Mesendoderm (in vitro differentiated cells): ENCODE measurements around the gene GOLGA8B.

Source experiments
- DNase-seq: peaks from one replicate; pipeline ENCODE4 v3.0.0; 2013
- H2AK5ac ChIP-seq: 2 replicates; pipeline ENCODE4 v1.6.1; 2013; ENCODE audit warnings: low read length, inconsistent platforms
- H2BK120ac ChIP-seq: 2 replicates; pipeline ENCODE4 v1.6.1; 2013; ENCODE audit warnings: low read depth, mild to moderate bottlenecking, low read length, moderate library complexity, mixed read lengths
- H2BK15ac ChIP-seq: replicated peaks from 2 replicates; pipeline ENCODE4 v1.6.1; 2013; ENCODE audit warnings: low read depth, mild to moderate bottlenecking, moderate library complexity
- H2BK5ac ChIP-seq: 2 replicates; pipeline ENCODE4 v1.6.1; 2013; ENCODE audit warnings: low read length, inconsistent platforms
- H3K18ac ChIP-seq: 2 replicates; pipeline ENCODE4 v1.6.1; 2013; ENCODE audit warnings: mild to moderate bottlenecking, low read length, mixed read lengths
- H3K23ac ChIP-seq: one replicate; pipeline ENCODE4 v1.6.1; 2013; ENCODE audit warnings: low read length
- H3K27ac ChIP-seq: 2 replicates; pipeline ENCODE4 v1.5.1; 2013; ENCODE audit warnings: low read depth, mild to moderate bottlenecking, inconsistent platforms, low read length, moderate library complexity
- H3K27me3 ChIP-seq: 2 replicates; pipeline ENCODE4 v1.6.1; 2013; ENCODE audit warnings: low read length, control low read depth, mild to moderate bottlenecking, inconsistent platforms; ENCODE audit not compliant: insufficient read depth, poor library complexity
- H3K36me3 ChIP-seq: 2 replicates; pipeline ENCODE4 v1.6.1; 2013; ENCODE audit warnings: low read length, inconsistent platforms; ENCODE audit not compliant: control insufficient read depth, insufficient read depth
- H3K4ac ChIP-seq: one replicate; pipeline ENCODE4 v1.6.1; 2013; ENCODE audit warnings: low read depth, mild to moderate bottlenecking, low read length, moderate library complexity
- H3K4me1 ChIP-seq: 2 replicates; pipeline ENCODE4 v1.6.1; 2013; ENCODE audit warnings: low read depth, low read length, inconsistent platforms; ENCODE audit not compliant: control insufficient read depth
- H3K4me2 ChIP-seq: 2 replicates; pipeline ENCODE4 v1.6.1; 2013; ENCODE audit warnings: low read length
- H3K4me3 ChIP-seq: 2 replicates; pipeline ENCODE4 v1.5.1; 2013; ENCODE audit warnings: mild to moderate bottlenecking, low read length
- H3K56ac ChIP-seq: one replicate; pipeline ENCODE4 v1.6.1; 2013; ENCODE audit warnings: low read length
- H3K79me1 ChIP-seq: 2 replicates; pipeline ENCODE4 v1.6.1; 2013; ENCODE audit warnings: low read length, inconsistent platforms
- H3K79me2 ChIP-seq: 2 replicates; pipeline ENCODE4 v1.6.1; 2013; ENCODE audit warnings: mild to moderate bottlenecking, low read length; ENCODE audit not compliant: control insufficient read depth, insufficient read depth
- H3K9ac ChIP-seq: 2 replicates; pipeline ENCODE4 v1.6.1; 2013; ENCODE audit warnings: low read length, inconsistent platforms
- H4K5ac ChIP-seq: one replicate; pipeline ENCODE4 v1.6.1; 2013; ENCODE audit warnings: low read length
- H4K8ac ChIP-seq: one replicate; pipeline ENCODE4 v1.6.1; 2013; ENCODE audit warnings: low read depth, mild to moderate bottlenecking, control low read depth, low read length, moderate library complexity
- WGBS: extraction: QIAGEN DNeasy Blood & Tissue Kit; methylation state at CpG from one replicate; pipeline ENCODE4 v1.1.7; 2013; ENCODE audit warnings: low lambda C conversion rate, missing lambda C conversion rate; ENCODE audit not compliant: insufficient coverage; ENCODE audit errors: extremely low coverage; 5-methylcytosine and 5-hydroxymethylcytosine counted together

The GOLGA8B gene

DNA sequence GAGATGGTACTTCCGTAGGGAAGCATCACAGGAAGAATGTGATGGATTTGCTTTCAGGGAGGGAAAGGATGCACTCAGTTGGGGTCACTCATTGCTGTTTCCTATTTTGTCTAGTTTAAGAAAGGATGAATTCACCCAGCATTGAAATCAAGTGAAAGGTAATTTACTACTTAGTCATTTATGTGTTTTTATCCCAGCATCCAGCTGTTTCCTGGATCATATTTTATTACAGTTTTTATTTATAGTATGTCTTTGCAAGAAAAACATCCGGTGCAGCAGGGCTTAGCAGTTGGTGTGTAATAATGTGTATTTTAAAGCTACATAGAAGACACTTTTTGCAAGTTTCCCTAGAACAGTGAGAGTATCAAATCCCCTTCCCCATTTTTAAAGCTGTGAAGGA, 37.4 kb upstream of the GOLGA8B start:
- no peak overlapping the region for H3K9ac ChIP-seq
- WGBS = no CpG with 5 or more reads among the region's 2 CpGs
- DNase-seq = no peak

DNA sequence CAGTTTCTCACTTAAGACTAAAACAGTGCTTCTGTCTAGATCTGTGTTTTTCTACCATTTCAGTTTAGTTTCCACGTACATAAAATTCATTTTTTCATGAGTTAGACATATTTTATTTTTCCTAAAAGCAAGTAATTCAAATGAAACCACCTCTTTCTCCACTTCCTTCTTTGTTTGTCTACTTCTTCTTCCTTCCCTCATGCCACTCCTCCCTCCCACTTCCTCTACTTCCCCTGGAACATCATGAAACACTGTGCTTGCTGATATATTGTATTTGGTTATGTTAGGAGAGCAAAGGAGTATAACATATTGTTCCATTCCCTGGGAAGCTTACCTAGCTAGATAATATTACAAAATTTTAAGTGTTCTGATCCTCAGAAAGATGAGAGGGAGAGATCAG, 36.7 kb upstream of the GOLGA8B start:
- H3K27me3 ChIP-seq = no peaks in the 10 kb centered on the region
- H3K56ac ChIP-seq = no peak overlapping the region
- no peak overlapping the region for H3K23ac ChIP-seq
- H4K5ac ChIP-seq = no peak overlapping the region
- WGBS = no CpG with 5 or more reads among the region's 1 CpG
- H3K36me3 ChIP-seq = no peaks in the 10 kb centered on the region
- no peak overlapping the region for H2BK15ac ChIP-seq
- DNase-seq = no peak
- no peaks in the 10 kb centered on the region for H3K79me2 ChIP-seq
- no peak overlapping the region for H2AK5ac ChIP-seq
- H3K4me2 ChIP-seq = no peak overlapping the region
- no peak overlapping the region for H2BK120ac ChIP-seq
- H2BK5ac ChIP-seq = no peak overlapping the region
- no peaks in the 10 kb centered on the region for H3K4me1 ChIP-seq
- no peak overlapping the region for H3K4me3 ChIP-seq
- no peak overlapping the region for H3K4ac ChIP-seq
- no peaks in the 10 kb centered on the region for H3K79me1 ChIP-seq
- no peak overlapping the region for H4K8ac ChIP-seq
- H3K18ac ChIP-seq = no peak overlapping the region
- H3K27ac ChIP-seq = no peak overlapping the region
- H3K9ac ChIP-seq = no peak overlapping the region

More for the DNA sequence above, 37.4 kb upstream of the GOLGA8B start:
- no peak overlapping the region for H4K5ac ChIP-seq
- H3K4ac ChIP-seq = no peak overlapping the region
- no peaks in the 10 kb centered on the region for H3K79me2 ChIP-seq
- no peak overlapping the region for H2BK120ac ChIP-seq
- no peak overlapping the region for H2BK15ac ChIP-seq
- H3K56ac ChIP-seq = no peak overlapping the region
- no peaks in the 10 kb centered on the region for H3K4me1 ChIP-seq
- no peak overlapping the region for H3K4me3 ChIP-seq
- H2AK5ac ChIP-seq = no peak overlapping the region
- H3K23ac ChIP-seq = no peak overlapping the region
- no peaks in the 10 kb centered on the region for H3K79me1 ChIP-seq
- no peaks in the 10 kb centered on the region for H3K27me3 ChIP-seq
- H4K8ac ChIP-seq = no peak overlapping the region
- H3K4me2 ChIP-seq = no peak overlapping the region
- H3K36me3 ChIP-seq = no peaks in the 10 kb centered on the region
- H3K18ac ChIP-seq = no peak overlapping the region
- no peak overlapping the region for H3K27ac ChIP-seq
- H2BK5ac ChIP-seq = no peak overlapping the region

DNA sequence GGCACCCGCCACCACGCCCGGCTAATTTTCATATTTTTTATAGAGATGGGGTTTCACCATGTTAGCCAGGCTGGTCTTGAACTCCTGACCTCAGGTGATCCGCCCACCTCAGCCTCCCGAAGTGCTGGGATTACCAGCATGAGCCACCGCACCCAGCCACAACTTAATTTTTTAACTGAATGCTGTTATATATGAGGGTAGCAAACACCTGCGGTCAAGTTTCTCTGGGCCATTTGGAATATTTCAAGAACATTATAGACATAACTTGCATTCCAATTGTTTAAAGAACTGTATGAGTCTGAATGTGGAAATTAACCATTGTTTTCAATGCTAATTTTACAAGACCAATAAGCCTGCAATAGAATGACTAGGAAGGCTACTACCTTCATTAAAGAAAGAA, 35.7 kb upstream of the GOLGA8B start:
- Histone ChIP-seq H3K36me3 (no peaks in the 10 kb centered on the region), H3K79me2 (no peaks in the 10 kb centered on the region), H3K79me1 (no peaks in the 10 kb centered on the region), H3K4me2 (no peak overlapping the region), H2BK15ac (no peak overlapping the region), H4K8ac (no peak overlapping the region), H3K56ac (no peak overlapping the region), H2AK5ac (no peak overlapping the region), H4K5ac (no peak overlapping the region), H3K4me3 (no peak overlapping the region), H3K4ac (no peak overlapping the region), H3K27me3 (no peaks in the 10 kb centered on the region), H3K9ac (no peak overlapping the region), H3K27ac (no peak overlapping the region), H2BK120ac (no peak overlapping the region), H3K4me1 (no peaks in the 10 kb centered on the region), H2BK5ac (no peak overlapping the region), H3K18ac (no peak overlapping the region), H3K23ac (no peak overlapping the region)
- no peak for DNase-seq
- no CpG with 5 or more reads among the region's 7 CpGs for WGBS

DNA sequence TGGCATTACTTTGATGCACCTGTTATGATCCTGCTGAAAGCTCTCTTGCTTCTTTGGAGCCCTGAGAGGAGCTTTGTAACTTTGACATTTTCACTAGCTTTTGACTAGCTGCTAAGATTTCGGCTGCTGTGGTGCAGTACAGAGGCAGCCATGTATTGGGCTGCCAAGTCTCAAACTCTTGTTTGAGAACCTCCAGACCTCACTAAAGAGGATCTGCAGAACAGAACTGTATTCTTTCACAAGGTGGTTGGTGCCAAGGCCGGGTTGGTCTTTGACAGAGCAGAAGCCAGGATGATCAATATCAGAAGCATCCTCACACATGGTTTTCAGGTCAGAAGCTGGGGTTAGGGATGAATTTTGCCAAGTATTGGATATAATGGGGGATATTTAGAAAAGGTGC, 34.6 kb upstream of the GOLGA8B start:
- Histone ChIP-seq H3K9ac (no peak overlapping the region), H3K4me1 (no peaks in the 10 kb centered on the region), H3K27me3 (no peaks in the 10 kb centered on the region), H2AK5ac (no peak overlapping the region), H3K4me3 (no peak overlapping the region), H2BK5ac (no peak overlapping the region), H3K18ac (no peak overlapping the region), H2BK120ac (no peak overlapping the region), H3K4me2 (no peak overlapping the region), H3K79me1 (no peaks in the 10 kb centered on the region), H3K4ac (no peak overlapping the region), H3K23ac (no peak overlapping the region), H2BK15ac (no peak overlapping the region), H3K27ac (no peak overlapping the region), H3K56ac (no peak overlapping the region), H3K36me3 (no peaks in the 10 kb centered on the region), H4K8ac (no peak overlapping the region), H3K79me2 (no peaks in the 10 kb centered on the region), H4K5ac (no peak overlapping the region)
- WGBS = no CpG with 5 or more reads among the region's 2 CpGs
- no peak for DNase-seq

DNA sequence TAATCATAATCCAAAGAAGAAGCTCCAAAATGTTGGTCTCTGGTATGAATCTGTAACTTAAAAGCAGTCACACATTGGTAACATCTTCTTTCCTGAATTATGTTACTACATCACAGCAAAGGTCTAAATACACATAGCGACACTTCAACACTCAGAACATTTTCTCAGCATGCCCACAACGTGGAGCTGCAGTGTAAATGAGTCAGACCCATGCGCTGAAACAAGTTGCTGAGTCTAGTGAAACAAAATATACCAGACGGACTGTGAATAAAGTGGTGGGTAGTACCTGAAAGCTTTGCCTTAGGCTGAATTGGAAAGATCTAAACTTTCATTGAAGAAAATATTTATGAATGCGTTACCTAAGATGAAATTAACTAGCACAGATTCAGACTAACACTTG, 33.2 kb upstream of the GOLGA8B start:
- DNase-seq = peak; percentile 6
- Histone ChIP-seq H3K36me3 (no peaks in the 10 kb centered on the region), H3K27ac (no peak overlapping the region)

DNA sequence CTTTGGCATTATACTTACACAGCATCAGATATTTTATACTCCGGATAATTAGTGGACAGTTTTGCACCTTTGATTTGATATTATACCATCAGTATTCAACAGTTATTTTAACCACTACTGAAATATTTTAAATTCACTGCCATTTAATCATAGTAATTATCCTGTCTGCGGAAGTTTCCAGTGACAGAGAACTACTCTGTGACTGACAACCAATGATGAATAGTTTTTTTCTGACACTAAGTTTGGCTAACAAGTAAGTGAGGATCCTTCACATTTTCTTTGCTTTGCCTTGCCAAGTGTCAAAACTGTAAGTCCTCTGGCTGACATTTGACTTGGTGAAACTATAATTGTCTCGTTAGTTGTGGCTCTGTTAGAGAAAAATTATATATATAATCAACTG, 30.5 kb upstream of the GOLGA8B start:
- Histone ChIP-seq H3K4ac (no peak overlapping the region), H2AK5ac (no peak overlapping the region), H3K56ac (no peak overlapping the region), H3K4me2 (no peak overlapping the region), H4K8ac (no peak overlapping the region), H3K27ac (no peak overlapping the region), H3K4me1 (no peaks in the 10 kb centered on the region), H3K27me3 (no peaks in the 10 kb centered on the region), H2BK15ac (no peak overlapping the region), H3K36me3 (no peaks in the 10 kb centered on the region), H3K79me2 (no peaks in the 10 kb centered on the region), H3K18ac (no peak overlapping the region), H2BK5ac (no peak overlapping the region), H2BK120ac (no peak overlapping the region), H4K5ac (no peak overlapping the region), H3K9ac (no peak overlapping the region), H3K23ac (no peak overlapping the region), H3K4me3 (no peak overlapping the region), H3K79me1 (no peaks in the 10 kb centered on the region)
- WGBS = no CpG with 5 or more reads among the region's 3 CpGs
- DNase-seq = no peak

More for the DNA sequence above, 33.2 kb upstream of the GOLGA8B start:
- Histone ChIP-seq H2BK5ac (no peak overlapping the region), H4K8ac (no peak overlapping the region), H4K5ac (no peak overlapping the region), H3K27me3 (no peaks in the 10 kb centered on the region), H3K56ac (no peak overlapping the region), H3K79me1 (no peaks in the 10 kb centered on the region), H2AK5ac (no peak overlapping the region), H2BK15ac (no peak overlapping the region), H3K4me2 (no peak overlapping the region), H3K4me3 (no peak overlapping the region), H3K4ac (no peak overlapping the region), H3K23ac (no peak overlapping the region), H3K9ac (no peak overlapping the region), H2BK120ac (no peak overlapping the region), H3K4me1 (no peaks in the 10 kb centered on the region), H3K18ac (no peak overlapping the region), H3K79me2 (no peaks in the 10 kb centered on the region)
- no CpG with 5 or more reads among the region's 5 CpGs for WGBS
